HUDEP-2 (cell line): ENCODE results near the gene SSX2.
"Not testable (repeated sequence)": the region's sequence is repeated elsewhere in the genome, so short reads cannot be mapped to it uniquely, and the experiment has no call there.

Source experiments
- DNase-seq, 76 experiments: peaks; one replicate each; lab custom pipeline; 2025; ENCODE audit not compliant: unreplicated experiment in 76 of 76; lab: John Stamatoyannopoulos, UW

The SSX2 gene, protein sequence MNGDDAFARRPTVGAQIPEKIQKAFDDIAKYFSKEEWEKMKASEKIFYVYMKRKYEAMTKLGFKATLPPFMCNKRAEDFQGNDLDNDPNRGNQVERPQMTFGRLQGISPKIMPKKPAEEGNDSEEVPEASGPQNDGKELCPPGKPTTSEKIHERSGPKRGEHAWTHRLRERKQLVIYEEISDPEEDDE

DNA sequence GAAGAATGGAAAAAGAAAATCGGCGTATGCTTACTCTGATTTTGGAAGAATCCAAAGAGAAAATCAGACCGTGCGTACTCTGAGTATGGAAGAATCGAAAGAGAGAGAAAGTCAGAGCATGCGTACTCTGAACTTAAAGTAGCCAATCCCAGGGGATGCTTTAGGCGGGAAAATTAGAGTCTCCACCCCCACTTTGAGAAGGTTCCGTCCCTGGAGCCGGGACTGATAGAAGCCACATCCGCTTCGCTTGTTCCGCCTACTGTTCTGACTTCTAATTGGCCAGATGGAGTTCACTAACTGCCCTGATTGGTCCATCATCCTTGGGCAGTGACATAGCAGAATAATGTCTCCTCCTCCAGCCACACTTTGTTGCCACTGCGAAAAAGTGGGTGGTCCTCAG, at the start of gene SSX2:
TSS of gene SSX2 (minus strand) at position 101 of the 400 bp plus-strand sequence. CDS start 1,429 bp downstream, outside the sequence.
- not testable (repeated sequence) for DNase-seq

DNA sequence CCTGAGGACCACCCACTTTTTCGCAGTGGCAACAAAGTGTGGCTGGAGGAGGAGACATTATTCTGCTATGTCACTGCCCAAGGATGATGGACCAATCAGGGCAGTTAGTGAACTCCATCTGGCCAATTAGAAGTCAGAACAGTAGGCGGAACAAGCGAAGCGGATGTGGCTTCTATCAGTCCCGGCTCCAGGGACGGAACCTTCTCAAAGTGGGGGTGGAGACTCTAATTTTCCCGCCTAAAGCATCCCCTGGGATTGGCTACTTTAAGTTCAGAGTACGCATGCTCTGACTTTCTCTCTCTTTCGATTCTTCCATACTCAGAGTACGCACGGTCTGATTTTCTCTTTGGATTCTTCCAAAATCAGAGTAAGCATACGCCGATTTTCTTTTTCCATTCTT, 44.0 kb upstream of the SSX2 start, which contains the start of gene SSX2B:
TSS of gene SSX2B (plus strand) at position 301 of the 400 bp plus-strand sequence. CDS start 1,429 bp downstream, outside the sequence.
- DNase-seq: not testable (repeated sequence)

DNA sequence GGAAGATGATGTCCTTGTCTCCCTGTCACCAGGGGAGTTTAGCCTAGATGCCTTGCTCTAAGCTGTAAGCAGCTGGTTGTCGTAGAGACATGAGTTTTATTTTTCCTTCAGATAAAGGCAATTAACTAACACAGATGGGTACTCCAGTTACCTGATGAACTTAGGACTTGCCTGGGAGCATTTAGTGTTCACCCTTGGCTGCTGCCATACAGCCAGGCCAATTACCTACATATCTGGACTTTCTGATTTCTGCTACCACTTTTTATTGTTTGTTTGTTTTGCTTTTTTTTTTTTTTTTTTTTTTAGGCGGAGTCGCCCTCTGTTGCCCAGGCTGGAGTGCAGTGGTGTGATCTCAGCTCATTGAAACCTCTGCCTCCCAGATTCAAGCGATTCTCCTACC, 14.9 kb downstream of the SSX2 start:
- not testable (repeated sequence) for DNase-seq

- not testable (repeated sequence) for DNase-seq
Measured at GRCh38 chrX:52662218-52662617, 44.8 kb downstream of the SSX2 start.

DNA sequence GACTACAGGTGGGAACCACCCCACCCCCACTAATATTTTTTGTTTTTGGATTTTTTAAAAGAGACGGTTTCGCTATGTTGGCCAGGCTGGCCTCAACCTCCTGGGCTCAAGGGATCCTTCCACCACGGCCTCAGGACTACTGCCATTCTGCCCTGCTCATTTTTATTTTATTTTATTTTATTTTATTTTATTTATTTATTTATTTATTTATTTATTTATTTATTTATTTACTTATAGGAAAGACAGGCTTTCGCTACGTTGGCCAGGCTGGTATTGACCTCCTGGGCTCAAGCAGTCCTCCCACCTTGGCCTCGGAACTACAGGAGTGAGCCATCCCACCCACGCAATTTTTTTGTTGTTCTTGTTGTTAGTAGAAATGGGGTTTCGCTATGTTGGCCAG, 51.5 kb downstream of the SSX2 start:
- DNase-seq: not testable (repeated sequence)

- not testable (repeated sequence) for DNase-seq
Measured at GRCh38 chrX:52654800-52655199, 52.2 kb downstream of the SSX2 start, which contains the start of gene SSX7. SSX7 (minus strand) TSS chrX:52654900; CDS start chrX:52653472, 1,428 bp downstream.

- not testable (repeated sequence) for DNase-seq
Measured at GRCh38 chrX:52650676-52651075, 56.3 kb downstream of the SSX2 start.

GRCh38 chrX:52648956-52649355, 58.0 kb downstream of the SSX2 start:
- not testable (repeated sequence) for DNase-seq
